Measurements from ENCODE around the gene RTF1.
"Not testable (repeated sequence)": the region's sequence is repeated elsewhere in the genome, so short reads cannot be mapped to it uniquely, and the experiment has no call there.

Gene RTF1

DNA sequence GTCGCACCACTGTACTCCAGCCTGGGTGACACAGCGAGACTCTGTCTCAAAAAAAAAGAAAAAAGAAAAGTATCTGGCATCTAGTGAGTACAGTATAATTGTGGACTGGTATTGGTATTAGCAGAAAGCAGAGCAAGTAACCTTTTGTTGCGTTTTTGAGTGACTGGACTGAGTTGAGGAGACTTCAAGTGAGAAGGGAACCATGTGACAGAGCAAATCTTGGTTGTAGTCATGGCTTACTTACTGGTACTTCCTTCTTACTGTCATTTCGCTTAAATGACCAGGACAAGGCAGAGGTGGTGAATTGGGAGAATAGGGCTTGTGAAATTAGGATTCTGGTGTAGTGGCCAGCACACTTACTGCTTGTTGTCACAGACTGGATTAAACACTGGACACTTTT, 20.6 kb downstream of the RTF1 start:
- DNase-seq (ENCODE audit: low read depth): no peak

DNA sequence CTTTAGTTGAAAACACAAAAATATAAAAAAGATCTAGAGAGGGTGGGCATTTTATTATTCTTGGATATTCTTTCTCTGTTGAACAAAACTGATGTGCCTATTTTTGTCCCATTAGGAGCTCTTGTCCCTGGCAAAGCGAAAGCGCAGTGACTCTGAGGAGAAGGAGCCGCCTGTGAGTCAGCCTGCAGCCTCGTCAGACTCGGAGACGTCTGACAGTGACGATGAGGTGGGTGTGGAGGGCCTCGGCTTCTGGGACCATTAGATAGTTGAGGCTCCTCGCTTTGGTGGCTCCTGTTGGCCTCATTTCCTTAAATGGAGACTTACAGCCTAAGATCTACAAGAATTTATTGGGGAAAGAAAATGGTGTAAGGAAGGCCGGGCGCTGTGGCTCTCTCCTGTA, 21.3 kb downstream of the RTF1 start:
- no peak for DNase-seq (ENCODE audit: low read depth)

DNA sequence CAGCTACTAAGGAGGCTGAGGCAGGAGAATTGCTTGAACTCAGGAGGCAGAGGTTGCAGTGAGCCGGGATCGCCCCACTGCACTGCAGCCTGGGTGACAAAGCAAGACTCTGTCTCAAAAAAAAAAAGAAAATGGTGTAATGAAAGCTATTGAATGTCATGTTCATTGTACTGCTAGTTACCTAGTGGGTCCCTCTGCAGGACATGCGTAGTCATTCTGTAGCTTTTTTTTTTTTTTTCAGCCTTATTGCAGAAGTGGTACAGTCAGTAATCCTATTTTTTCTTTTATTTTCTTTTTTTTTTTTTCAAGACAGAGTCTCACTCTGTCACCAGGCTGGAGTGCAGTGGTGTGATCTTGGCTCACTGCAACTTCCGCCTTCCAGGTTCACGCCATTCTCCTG, 21.9 kb downstream of the RTF1 start:
- DNase-seq (ENCODE audit: low read depth): not testable (repeated sequence)

DNA sequence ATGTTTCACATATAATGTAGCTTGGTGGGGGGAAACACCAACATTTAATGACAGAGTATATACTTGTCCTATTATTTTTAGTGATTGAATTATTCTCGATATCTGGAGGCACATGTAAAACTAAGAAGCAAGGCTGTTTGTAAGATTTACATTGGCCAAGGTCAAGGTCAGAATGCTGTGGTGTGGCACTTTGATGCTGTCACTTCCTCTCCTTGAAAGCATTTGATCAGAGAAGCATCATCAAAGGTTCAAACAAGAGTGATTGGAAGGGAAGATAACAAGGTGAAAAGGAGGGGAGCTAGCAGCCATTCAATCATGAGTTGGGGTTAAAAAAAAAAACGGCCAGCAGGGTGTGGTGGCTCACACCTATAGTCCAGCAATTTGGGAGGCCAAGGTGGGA, 26.4 kb downstream of the RTF1 start:
- DNase-seq (ENCODE audit: low read depth): no peak

DNA sequence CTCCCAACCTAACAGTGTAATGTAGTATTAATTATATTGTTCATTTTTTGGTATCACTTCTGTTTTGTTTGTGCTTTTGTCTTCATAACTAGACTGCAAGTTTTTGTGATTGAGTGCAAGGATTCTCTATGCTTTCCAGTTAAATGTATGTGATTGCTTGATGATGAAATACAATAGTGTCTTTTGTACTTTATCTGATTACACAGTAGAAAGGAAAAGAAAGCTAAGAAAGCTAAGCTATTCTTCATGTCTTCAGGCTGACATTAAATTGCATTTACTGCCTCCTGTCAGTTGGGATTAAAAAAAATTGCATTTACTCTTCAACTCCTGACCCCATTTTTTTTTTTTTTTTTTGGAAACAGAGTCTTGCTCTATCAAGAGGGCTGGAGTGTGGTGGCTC, 28.5 kb downstream of the RTF1 start:
- DNase-seq (ENCODE audit: low read depth): no peak

DNA sequence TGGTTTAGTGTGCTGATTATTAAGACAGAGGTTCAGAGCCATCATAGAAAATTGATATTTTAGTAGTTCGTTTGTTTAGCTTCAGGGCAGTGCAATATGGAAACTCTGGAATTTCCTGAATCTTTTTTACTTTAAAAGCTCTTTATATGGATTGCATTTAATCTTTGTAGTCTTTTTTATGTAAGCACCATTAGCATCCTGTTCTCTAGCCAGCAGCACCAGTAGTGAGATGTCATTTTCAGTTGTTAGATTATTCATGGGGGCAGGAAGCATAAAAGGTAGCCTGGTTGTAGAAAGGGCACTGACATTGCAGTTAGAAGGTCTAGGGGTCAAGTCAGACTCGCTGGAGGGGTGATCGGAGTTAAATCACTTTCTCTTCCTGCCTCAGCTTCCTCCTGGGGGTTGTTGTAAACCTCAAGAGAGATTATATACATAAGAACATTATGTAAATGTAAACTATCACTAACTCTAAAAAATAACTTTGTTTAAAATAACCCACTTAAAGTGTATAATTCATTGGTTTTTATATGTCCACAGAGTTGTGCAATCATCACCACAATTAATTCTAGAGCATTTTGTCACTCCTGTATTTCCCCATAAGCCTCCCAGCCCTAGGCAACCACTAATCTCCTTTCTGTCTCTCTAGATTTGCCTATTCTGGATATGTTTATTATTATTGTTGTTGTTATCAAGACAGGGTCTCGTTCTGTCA, 45.3 kb downstream of the RTF1 start:
- no peak for DNase-seq (ENCODE audit: low read depth)

DNA sequence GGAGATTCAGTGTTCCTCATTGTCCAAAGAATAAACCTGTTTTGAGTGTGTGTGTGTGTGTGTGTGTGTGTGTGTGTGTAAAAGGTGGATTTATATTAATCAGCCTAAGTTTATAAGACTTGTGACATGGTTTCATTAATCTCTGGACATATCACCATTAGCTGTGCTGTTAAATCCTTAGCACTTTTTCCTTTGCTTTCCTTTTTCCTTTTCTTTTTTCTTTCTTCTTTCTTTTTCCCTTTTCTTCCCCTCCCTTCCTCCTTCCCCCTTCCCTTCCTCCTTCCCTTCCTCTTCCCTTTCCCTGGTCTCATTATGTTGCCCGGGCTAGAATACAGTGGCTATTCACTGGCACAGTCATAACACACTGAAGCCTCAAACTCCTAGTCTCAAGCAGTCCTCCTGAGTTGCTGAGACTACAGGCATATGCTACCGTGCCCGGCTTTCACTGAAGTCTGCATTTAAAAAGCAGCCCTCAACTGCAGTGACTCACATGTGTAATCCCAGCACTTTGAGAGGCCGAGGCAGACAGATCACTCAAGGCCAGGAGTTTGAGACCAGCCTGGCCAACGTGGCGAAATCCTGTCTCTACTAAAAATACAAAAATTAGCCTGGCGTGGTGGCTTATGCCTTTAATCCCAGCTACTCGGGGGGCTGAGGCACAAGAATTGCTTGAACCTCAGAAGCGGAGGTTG, 48.1 kb downstream of the RTF1 start:
- DNase-seq (ENCODE audit: low read depth): no peak

DNA sequence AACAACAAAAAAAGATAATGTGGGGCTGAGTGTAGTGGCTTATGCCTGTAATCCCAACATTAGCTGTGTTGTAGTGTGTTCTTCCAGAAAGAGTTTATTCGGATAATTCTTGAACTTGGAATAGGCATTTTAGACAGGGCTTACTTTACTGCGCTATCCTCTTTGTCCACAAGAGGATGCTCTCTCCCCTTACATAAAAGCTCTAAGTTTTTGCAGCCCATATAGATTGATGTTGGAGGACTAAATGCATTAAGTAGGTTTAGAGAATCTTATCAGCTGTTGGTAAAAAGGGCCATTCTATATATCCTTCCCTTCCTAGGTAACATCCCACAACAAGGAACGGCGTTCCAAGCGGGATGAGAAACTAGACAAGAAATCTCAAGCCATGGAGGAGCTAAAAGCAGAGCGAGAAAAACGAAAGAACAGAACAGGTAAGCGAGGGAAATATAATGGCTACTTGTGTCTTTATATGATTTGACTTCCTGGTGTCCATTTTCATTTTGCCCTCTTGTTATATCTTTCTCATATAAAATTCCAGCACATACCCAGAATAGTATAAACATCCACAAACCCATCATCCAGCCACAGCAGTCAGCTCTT, 49.0 kb downstream of the RTF1 start:
- DNase-seq (ENCODE audit: low read depth): no peak

DNA sequence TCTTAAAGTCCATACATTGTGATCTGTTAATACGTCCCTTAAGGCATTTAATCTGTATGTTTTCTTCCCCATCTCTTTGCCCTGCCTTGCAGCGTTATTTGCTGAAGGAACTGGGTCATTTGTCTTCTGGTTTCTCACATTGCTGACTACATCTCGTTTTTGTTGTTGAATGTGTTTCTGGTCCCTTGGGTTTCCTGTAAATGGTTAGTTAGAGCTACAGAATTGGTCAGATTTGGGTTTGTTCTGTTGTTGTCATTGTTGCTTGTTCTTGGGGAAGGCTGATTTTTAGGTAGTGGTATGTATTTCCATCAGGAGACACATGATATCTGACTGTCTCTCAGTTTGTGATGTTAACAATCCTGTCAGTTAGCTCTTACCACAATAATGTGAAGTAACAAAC, 49.8 kb downstream of the RTF1 start:
- DNase-seq (ENCODE audit: low read depth): no peak

DNA sequence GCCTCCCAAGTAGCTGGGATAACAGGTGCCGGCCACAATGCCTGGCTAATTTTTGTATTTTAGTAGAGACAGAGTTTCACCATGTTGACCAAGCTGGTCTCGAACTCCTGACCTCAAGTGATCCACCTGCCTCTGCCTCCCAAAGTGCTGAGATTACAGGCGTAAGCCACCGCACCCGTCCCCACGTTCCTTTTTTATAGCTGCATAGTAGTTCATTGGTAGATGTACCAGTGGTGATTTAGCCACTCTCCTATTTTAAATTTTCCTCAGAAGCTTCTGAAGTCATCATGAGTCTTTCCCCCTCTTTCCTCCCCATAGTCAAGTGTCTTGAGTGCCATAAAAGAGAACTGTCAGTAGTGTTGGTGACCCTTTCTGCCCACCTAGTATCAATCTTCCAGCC, 52.7 kb downstream of the RTF1 start:
- not testable (repeated sequence) for DNase-seq (ENCODE audit: low read depth)

DNA sequence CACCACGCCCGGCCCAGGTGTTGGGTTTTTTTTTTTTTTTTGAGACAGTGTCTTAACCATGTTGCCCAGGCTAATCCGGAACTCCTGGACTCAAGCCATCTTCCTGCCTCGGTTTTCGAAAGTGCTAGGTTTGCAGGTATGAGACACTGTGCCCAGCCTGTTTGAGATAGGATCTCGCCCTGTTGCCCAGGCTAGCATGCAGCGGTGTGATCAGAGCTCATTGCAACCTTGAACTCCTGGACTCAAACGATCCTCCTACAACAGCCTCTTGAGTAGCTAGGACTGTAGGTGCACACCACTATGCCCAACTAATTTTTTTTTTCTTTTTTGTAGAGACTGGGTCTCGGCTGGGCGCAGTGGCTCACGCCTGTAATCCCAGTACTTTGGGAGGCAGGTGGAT, 56.5 kb downstream of the RTF1 start:
- no peak for DNase-seq (ENCODE audit: low read depth)

DNA sequence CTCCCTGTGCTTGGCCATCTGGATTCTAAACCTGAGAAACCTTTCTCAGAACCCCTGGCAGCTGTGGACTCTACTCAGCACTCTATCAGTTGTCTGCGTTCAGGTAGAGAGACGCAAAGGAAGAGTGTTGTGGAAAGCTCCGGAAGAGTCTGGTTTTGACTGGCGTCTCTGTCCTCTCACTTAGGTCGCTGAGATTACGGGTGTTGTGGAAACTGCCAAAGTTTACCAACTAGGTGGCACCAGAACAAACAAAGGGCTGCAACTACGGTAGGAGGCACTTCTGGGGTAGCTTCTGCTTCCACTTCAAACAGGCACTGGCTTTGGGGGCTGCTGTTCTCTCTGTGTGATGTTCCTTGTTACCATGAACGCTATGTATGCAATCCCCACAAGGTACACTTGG, 57.5 kb downstream of the RTF1 start:
- DNase-seq (ENCODE audit: low read depth): no peak

DNA sequence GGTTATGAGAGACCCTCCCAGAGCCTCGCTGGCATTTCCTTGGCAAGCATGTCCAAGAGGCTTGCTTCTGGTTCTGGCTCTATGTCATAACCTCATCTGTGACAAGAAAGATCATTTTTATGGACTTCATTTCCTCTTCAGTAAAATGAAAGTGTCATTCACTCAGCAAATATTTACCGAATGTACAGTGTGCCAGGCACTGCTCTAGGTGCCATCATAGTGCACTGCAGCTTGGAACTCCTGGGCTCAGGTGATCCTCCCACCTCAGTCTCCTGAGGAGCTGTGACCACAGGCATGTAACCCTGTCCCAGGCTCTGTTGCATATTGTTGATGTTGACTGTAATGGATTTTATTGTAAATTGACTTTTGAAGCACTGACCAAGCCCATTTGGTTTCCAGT, 58.0 kb downstream of the RTF1 start:
- no peak for DNase-seq (ENCODE audit: low read depth)

DNA sequence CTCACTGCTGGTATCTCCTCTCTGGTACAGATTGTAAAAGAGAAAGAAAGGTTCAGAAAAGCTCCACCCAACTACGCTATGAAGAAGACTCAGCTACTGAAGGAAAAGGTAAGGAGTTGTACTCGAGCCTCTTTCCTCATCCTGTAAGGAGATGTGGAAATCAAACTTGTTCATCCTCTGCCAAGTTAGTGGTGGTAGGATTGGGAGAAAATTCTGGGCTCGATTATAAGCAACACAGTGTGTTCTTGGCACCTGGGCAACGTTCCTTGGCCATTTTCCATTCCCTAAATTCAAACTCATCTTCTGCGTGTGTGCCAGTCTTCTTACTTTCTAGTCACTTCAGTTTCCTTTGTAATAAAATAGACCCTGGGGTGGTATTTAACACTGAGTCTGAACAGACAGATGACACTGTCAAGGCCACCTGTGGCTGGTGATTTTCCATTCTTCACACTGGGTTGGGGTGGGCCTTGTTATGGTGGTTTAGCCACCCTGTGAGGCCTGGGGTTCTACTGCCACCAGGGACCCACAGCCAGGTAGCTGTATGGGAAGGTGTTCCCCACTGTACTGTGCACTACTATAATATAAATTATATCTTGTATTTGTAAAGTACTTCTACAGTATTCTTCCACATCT, 59.6 kb downstream of the RTF1 start:
- DNase-seq (ENCODE audit: low read depth): no peak

DNA sequence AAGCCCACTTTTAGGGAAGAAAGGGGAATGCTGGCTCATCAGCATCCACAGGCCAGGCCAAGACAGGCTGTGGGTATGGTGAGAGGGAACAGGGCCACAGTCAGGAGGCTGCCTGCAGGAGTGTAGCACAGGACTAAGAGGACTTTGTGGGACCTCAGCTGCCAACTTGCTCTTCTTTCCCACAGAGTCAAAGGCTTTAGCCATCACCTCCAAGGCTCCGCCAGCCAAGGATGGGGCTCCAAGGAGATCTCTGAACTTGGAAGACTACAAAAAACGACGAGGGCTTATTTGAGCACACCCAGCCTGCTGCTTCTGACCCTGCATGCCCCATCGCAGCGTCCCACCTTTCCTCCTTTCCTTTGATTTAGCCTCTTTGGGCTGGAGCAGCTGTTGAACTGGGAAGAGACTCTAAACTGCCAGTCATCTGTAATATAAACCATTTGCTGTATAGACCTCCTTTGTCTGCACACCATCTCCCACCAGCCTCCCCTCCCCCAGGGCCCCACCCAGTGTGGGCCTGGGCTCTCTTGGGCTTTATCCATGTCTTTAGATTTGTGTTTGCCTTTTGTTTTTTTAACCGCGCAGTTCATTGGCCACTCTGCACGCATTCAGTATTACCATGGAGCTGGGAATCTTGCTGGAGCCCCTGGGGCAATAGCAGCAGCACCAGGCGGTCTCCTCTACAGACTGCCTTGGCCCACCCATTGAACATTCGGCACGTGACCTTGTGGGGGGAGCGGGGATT, 63.7 kb downstream of the RTF1 start:
- no peak for DNase-seq (ENCODE audit: low read depth)

DNA sequence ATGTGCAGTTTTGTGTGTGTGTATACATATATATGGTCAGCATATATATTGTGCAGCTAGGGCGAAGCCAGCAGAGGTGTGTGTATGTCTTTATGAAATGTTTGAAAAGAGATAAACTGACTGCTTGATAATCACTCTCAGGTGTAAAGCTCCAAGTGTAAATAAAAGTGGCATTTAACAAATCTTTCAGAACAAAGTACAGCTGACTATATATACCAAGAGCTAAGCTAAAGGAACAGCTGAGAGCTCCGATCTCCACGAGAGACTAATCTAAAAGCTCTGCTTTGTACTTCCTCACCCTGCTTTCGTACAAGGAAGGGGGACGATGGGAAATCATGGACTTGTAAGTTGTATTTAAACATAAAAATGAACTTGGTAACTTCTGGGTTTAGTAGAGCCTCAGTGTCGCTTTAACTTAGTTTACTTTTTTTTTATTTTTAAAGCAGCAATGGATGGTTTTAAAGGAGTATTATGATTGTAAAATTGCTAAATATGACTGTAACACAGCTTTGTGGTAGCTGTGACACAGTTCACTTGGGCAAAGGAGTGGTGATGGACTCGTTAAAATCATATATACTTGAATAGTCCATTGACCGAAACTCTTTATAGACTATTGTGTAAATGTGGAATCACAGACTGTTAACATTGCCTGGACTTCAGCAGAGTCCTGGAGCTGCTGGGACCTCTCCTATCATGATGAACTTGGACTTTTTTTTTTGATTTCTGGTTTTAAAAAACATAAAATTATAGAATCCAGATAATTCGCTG, 65.4 kb downstream of the RTF1 start:
- DNase-seq (ENCODE audit: low read depth): no peak

DNA sequence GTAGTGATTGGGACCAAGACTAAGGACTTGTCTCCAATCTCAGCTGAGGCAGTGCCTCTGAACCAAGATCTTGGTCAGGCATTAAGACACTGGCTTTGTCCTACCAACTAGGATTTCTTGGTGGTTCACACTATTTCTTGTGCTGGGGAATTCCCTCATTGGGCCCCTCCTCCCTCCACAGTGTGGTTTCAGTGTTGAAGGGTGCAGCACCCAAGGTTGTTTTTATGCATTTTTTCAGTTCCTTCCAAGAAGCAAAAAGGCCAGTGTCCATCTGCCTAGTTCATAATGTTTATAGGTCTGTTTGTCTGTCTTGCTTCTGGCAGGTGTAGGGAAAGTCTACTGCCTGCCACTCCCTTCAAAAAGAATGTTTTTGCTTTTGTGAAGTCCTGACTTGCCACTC, 66.2 kb downstream of the RTF1 start:
- DNase-seq (ENCODE audit: low read depth): no peak

DNA sequence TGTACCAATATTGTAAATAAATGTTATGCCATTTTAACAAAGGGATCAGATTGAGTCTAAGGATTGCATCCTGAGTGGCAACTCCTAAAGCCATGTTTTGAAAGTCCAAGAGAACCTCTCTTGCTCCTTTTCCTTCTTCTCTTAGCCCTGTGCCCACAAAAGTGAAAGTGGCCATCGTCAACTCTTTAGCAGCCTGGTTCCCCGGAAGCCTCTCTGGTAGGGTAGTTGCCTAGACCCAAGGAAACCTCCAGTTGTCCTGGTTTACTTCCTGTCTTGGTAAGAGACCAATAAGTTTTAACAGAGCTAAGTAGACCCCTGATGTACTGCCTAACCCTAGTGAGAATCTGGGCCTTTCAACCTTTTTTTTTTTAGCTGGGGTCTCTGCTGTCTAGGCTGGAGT, 66.6 kb downstream of the RTF1 start:
- no peak for DNase-seq (ENCODE audit: low read depth)

DNA sequence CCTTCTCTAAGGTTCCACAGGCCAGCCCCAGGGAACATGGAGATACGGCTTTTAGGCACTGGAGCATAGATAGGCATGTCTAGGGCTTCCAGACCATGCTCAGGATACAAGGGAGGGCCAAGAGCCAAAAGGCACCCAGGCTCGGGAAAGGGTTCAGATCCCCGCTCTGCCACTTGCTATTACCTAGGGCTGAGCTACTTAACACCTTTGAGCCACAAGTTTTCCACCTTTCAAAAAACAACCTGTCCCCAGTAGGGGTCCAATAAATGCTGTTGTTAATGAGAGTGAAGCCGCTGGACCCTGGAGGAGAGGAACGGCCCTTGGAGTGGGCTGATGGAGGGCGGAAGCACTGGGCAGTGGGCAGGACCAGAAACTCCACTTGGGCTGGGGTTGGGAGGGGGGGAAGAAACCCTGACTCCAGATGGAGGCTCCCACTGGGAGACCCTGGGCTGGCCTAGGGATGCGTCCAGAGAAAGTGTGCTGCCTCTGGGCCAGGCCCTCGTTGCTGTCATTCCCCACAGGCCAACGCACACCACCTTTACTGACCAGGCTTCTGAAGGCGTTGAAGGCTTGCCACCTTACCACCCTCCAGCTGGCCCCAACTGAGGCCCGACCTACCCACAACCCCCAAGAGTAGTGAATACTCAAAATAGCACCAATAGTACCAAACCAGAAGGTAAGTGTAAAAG, 68.2 kb downstream of the RTF1 start:
- no peak for DNase-seq (ENCODE audit: low read depth)

DNA sequence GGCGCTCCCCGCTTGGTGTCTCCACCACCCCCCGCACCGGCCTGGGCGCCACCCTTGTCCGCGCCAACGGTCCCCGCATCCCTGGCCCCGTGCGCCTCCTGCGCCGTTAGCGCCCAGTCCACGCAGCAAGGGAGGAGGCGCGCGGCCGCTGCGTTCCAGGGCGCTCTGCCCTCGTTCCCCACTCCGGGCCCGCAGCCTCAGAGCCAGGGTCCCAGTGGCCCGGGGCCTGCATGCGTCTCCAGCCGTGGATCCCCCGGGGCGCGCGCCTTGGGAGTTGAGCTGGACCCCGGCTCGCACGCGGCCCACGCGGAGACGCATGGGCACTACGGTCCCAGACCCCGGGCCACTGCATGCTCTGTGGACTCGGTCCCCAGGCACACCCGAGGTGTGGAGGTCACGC, 69.4 kb downstream of the RTF1 start:
- DNase-seq (ENCODE audit: low read depth): no peak

DNA sequence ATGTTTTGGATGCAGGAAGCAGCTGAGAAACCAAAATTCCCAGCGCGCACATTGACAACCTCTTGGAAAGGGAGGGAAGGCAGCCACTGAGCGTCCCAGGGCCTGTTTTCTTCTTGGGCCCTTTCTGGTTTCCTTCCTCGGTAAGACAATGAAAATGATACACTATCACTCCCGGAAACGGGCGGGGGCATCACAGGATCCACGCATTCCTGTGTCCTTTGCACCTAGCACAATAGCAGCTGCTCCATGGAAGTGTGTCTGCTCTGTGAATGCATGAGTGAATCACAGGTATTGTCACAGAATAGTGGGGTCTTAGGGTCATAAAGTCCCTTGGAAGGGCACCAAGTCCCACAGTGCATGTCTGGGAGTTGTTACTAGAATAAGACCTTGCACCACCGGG, 70.5 kb downstream of the RTF1 start:
- DNase-seq (ENCODE audit: low read depth): no peak
